DMS153 treated with DMSO at 0.1 percent for 48 hours (cell line): Measurements from ENCODE around the gene SIAH2.
A peak's percentile ranks its signal among the peaks of the same experiment; 100 is the strongest.

Experiments used
- DNase-seq: peaks from one replicate; lab custom pipeline; 2025; ENCODE audit not compliant: unreplicated experiment; lab: John Stamatoyannopoulos, UW

SIAH2 gene

GRCh38 chr3:150736316-150736719 is 26.7 kb downstream of the SIAH2 start:
- no peak for DNase-seq

GRCh38 chr3:150734795-150735119 is 28.2 kb downstream of the SIAH2 start:
- DNase-seq = no peak

- DNase-seq = no peak
These were observed 28.8 kb downstream of the SIAH2 start for GRCh38 chr3:150733936-150734794.

- no peak for DNase-seq
These were observed 29.5 kb downstream of the SIAH2 start for GRCh38 chr3:150733373-150733935.

- no peak for DNase-seq
These were observed 33.1 kb downstream of the SIAH2 start for GRCh38 chr3:150729682-150730360.

GRCh38 chr3:150727653-150728502 is 35.1 kb downstream of the SIAH2 start:
- DNase-seq = peak; percentile 8

- DNase-seq = no peak
These were observed 37.4 kb downstream of the SIAH2 start for GRCh38 chr3:150725548-150725947.

GRCh38 chr3:150723946-150724345 is 39.0 kb downstream of the SIAH2 start:
- peak; percentile 6 for DNase-seq

- DNase-seq = no peak
These were observed 40.7 kb downstream of the SIAH2 start for GRCh38 chr3:150722267-150722666.

- peak; percentile 76 for DNase-seq
These were observed 41.5 kb downstream of the SIAH2 start for GRCh38 chr3:150721285-150722130.

GRCh38 chr3:150720444-150720843 is 42.5 kb downstream of the SIAH2 start:
- no peak for DNase-seq

- DNase-seq = no peak
These were observed 52.9 kb downstream of the SIAH2 start for GRCh38 chr3:150710097-150710496.

- peak; percentile 84 for DNase-seq
These were observed 59.1 kb downstream of the SIAH2 start, which contains the start of gene ERICH6 for GRCh38 chr3:150703756-150704344. ERICH6 (minus strand) TSS chr3:150703920; CDS start chr3:150703898, 22 bp downstream.

- no peak for DNase-seq
These were observed 59.6 kb downstream of the SIAH2 start for GRCh38 chr3:150703299-150703755.

- no peak for DNase-seq
These were observed 63.8 kb downstream of the SIAH2 start for GRCh38 chr3:150699068-150699639.

- no peak for DNase-seq
These were observed 65.3 kb downstream of the SIAH2 start for GRCh38 chr3:150697646-150698045.

- DNase-seq = no peak
These were observed 71.4 kb downstream of the SIAH2 start for GRCh38 chr3:150691414-150692040.
